IMR-90 (cell line): Measurements from ENCODE around the gene RAB9A. TPM values are rescaled to one million over a fixed set of nuclear protein-coding genes. Genes with fewer than 3 reads are reported as not detected.

Experiments
- ATAC-seq: fragments of 200-7000 bp; cut with Tn5 transposase; 2 replicates; pipeline ENCODE4 v1.9.1; 2020; ENCODE audit warnings: low read depth, mild to moderate bottlenecking, moderate library complexity
- BruUV-seq: library from RNA; stranded (reverse); fragments of 400-500 nt; replicated peaks from 2 replicates; lab custom pipeline; 2021; lab: Mats Ljungman, UMichigan
- CTCF ChIA-PET: fragments of 300-600 bp; formaldehyde crosslinking; extraction: SDS; loops from one replicate; lab custom pipeline; 2021; ENCODE audit warnings: antibody characterized with exemption; lab: Yijun Ruan, JAX
- POLR2A ChIA-PET: fragments of 300-600 bp; sonication (Branson Sonifier 250); formaldehyde crosslinking; loops from one replicate; lab custom pipeline; 2022; ENCODE audit warnings: antibody characterized with exemption; ENCODE audit not compliant: unreplicated experiment; lab: Charles Lee
- DNase-seq: peaks from one replicate; pipeline ENCODE4 v3.0.0; 2013
- H2AFZ ChIP-seq: replicated peaks from 2 replicates; pipeline ENCODE3; 2013; ENCODE audit warnings: low read length, mild to moderate bottlenecking; ENCODE audit not compliant: poor library complexity
- H2AK5ac ChIP-seq: 2 replicates; pipeline ENCODE4 v1.6.1; 2013; ENCODE audit warnings: low read depth, low read length, inconsistent platforms
- H2AK9ac ChIP-seq: replicated peaks from 2 replicates; pipeline ENCODE3; 2013; ENCODE audit warnings: mild to moderate bottlenecking, low read depth, low read length, moderate library complexity; ENCODE audit not compliant: poor library complexity
- H2BK120ac ChIP-seq: 2 replicates; pipeline ENCODE4 v1.6.1; 2013; ENCODE audit warnings: low read depth, low read length, inconsistent platforms
- H2BK15ac ChIP-seq: 3 replicates; pipeline ENCODE4 v1.6.1; 2013; ENCODE audit warnings: low read depth, low read length, inconsistent platforms
- H2BK20ac ChIP-seq: 2 replicates; pipeline ENCODE4 v1.6.1; 2013; ENCODE audit warnings: low read depth, mild to moderate bottlenecking, inconsistent platforms, low read length, moderate library complexity
- H2BK5ac ChIP-seq: 2 replicates; pipeline ENCODE4 v1.6.1; 2013; ENCODE audit warnings: mild to moderate bottlenecking, low read depth, low read length, inconsistent platforms; ENCODE audit not compliant: poor library complexity, severe bottlenecking
- H3K14ac ChIP-seq: replicated peaks from 2 replicates; pipeline ENCODE4 v1.6.1; 2013; ENCODE audit warnings: low read depth, low read length, inconsistent platforms
- H3K18ac ChIP-seq: 2 replicates; pipeline ENCODE4 v1.6.1; 2013; ENCODE audit warnings: low read depth, low read length, control low read depth
- H3K23ac ChIP-seq: 2 replicates; pipeline ENCODE4 v1.6.1; 2013; ENCODE audit warnings: low read depth, low read length, inconsistent platforms
- H3K27ac ChIP-seq: 2 replicates; pipeline ENCODE4 v1.5.1; 2013; ENCODE audit warnings: mild to moderate bottlenecking, control low read depth, low read length; ENCODE audit not compliant: insufficient read depth
- H3K27me3 ChIP-seq: 2 replicates; pipeline ENCODE4 v1.6.1; 2013; ENCODE audit warnings: low read length; ENCODE audit not compliant: control insufficient read depth, insufficient read depth
- H3K36me3 ChIP-seq: 2 replicates; pipeline ENCODE4 v1.6.1; 2013; ENCODE audit warnings: low read length, mixed read lengths; ENCODE audit not compliant: control insufficient read depth, insufficient read depth
- H3K4ac ChIP-seq: 2 replicates; pipeline ENCODE4 v1.6.1; 2013; ENCODE audit warnings: low read depth, low read length, inconsistent platforms
- H3K4me1 ChIP-seq: 2 replicates; pipeline ENCODE4 v1.6.1; 2013; ENCODE audit warnings: low read length, mixed read lengths; ENCODE audit not compliant: control insufficient read depth, insufficient read depth
- H3K4me2 ChIP-seq: 2 replicates; pipeline ENCODE4 v1.6.1; 2013; ENCODE audit warnings: low read depth, mild to moderate bottlenecking, control low read depth, low read length, moderate library complexity
- H3K4me3 ChIP-seq: 2 replicates; pipeline ENCODE4 v1.5.1; 2013; ENCODE audit warnings: low read depth, mild to moderate bottlenecking, control low read depth, low read length, moderate library complexity; ENCODE audit not compliant: insufficient read depth
- H3K56ac ChIP-seq: 2 replicates; pipeline ENCODE4 v1.6.1; 2013; ENCODE audit warnings: low read length, inconsistent platforms; ENCODE audit not compliant: insufficient read depth; ENCODE audit errors: extremely low read depth
- H3K79me1 ChIP-seq, 2 experiments: 2 replicates each; pipeline ENCODE4 v1.6.1; 2013; ENCODE audit warnings: low read length in 2 of 2, inconsistent platforms in 1 of 2, low read depth in 1 of 2
- H3K9ac ChIP-seq: 2 replicates; pipeline ENCODE4 v1.6.1; 2013; ENCODE audit warnings: low read depth, low read length, control low read depth
- H3K9me1 ChIP-seq: 2 replicates; pipeline ENCODE4 v1.6.1; 2013; ENCODE audit warnings: low read length, inconsistent platforms; ENCODE audit not compliant: insufficient read depth
- H3K9me3 ChIP-seq: 2 replicates; pipeline ENCODE4 v1.6.1; 2013; ENCODE audit warnings: low read length; ENCODE audit not compliant: control insufficient read depth, insufficient read depth
- H4K20me1 ChIP-seq: 2 replicates; pipeline ENCODE4 v1.6.1; 2013; ENCODE audit warnings: low read length, inconsistent platforms; ENCODE audit not compliant: insufficient read depth
- H4K5ac ChIP-seq: 2 replicates; pipeline ENCODE4 v1.6.1; 2013; ENCODE audit warnings: mild to moderate bottlenecking, low read depth, low read length, control low read depth
- H4K8ac ChIP-seq, 2 experiments: 2 replicates each; pipeline ENCODE4 v1.6.1; 2013; ENCODE audit warnings: low read depth in 2 of 2, low read length in 2 of 2, control low read depth in 1 of 2, inconsistent platforms in 1 of 2
- H4K91ac ChIP-seq: 2 replicates; pipeline ENCODE4 v1.6.1; 2013; ENCODE audit warnings: low read depth, low read length, inconsistent platforms; ENCODE audit not compliant: insufficient read depth
- BHLHE40 ChIP-seq: fragments of 150-350 bp; IDR thresholded peaks from 2 replicates; pipeline ENCODE4 v1.6.1; 2016; ENCODE audit warnings: mild to moderate bottlenecking, low read depth, low read length
- CEBPB ChIP-seq: IDR thresholded peaks from 2 replicates; pipeline ENCODE4 v1.6.1; 2012; ENCODE audit warnings: low read depth, low read length, improper control_type of control experiment
- CHD1 ChIP-seq: IDR thresholded peaks from 2 replicates; pipeline ENCODE4 v1.6.1; 2012; ENCODE audit warnings: low read depth, low read length, improper control_type of control experiment
- FOS ChIP-seq: fragments of 150-350 bp; IDR thresholded peaks from 2 replicates; pipeline ENCODE4 v1.6.1; 2016; ENCODE audit warnings: low read depth, low read length
- MAFK ChIP-seq: IDR thresholded peaks from 2 replicates; pipeline ENCODE4 v1.6.1; 2012; ENCODE audit warnings: low read depth, low read length, improper control_type of control experiment
- MAZ ChIP-seq: IDR thresholded peaks from 2 replicates; pipeline ENCODE4 v1.6.1; 2012; ENCODE audit warnings: low read depth, mild to moderate bottlenecking, low read length, improper control_type of control experiment, moderate library complexity, borderline replicate concordance
- MXI1 ChIP-seq: IDR thresholded peaks from 2 replicates; pipeline ENCODE4 v1.6.1; 2012; ENCODE audit warnings: low read depth, mild to moderate bottlenecking, low read length, moderate library complexity, borderline replicate concordance
- NFE2L2 ChIP-seq: fragments of 150-350 bp; IDR thresholded peaks from 2 replicates; pipeline ENCODE4 v1.6.1; 2016; ENCODE audit warnings: low read depth, mild to moderate bottlenecking, low read length
- POLR2A ChIP-seq: IDR thresholded peaks from 2 replicates; pipeline ENCODE4 v1.6.1; 2012; ENCODE audit warnings: mild to moderate bottlenecking, low read depth, low read length
- RAD21 ChIP-seq: IDR thresholded peaks from 2 replicates; pipeline ENCODE4 v1.6.1; 2012; ENCODE audit warnings: low read length, improper control_type of control experiment
- RCOR1 ChIP-seq: IDR thresholded peaks from 2 replicates; pipeline ENCODE4 v1.6.1; 2012; ENCODE audit warnings: mild to moderate bottlenecking, low read length, improper control_type of control experiment; ENCODE audit not compliant: insufficient replicate concordance
- RFX5 ChIP-seq: IDR thresholded peaks from 2 replicates; pipeline ENCODE4 v1.8.0; 2012; ENCODE audit warnings: low read depth, mild to moderate bottlenecking, low read length, moderate library complexity
- SMC3 ChIP-seq: fragments of 150-350 bp; IDR thresholded peaks from 2 replicates; pipeline ENCODE4 v1.6.1; 2016; ENCODE audit warnings: low read depth, mild to moderate bottlenecking, antibody characterized with exemption, low read length, moderate library complexity
- WGBS, 2 experiments: methylation state at CpG; one replicate each; pipeline versions ENCODE4 v1.1.5 to v1.1.7; 2013; ENCODE audit warnings: missing lambda C conversion rate in 2 of 2; ENCODE audit not compliant: insufficient read length in 1 of 2; ENCODE audit errors: extremely low coverage in 2 of 2; 5-methylcytosine and 5-hydroxymethylcytosine counted together
- dilution Hi-C: fragments of 300-500 bp; cut with HindIII; formaldehyde crosslinking; loops from one replicate; pipeline ENCODE4 v1.14.3; 2018; ENCODE audit warnings: low sequenced_read_pairs; ENCODE audit not compliant: unreplicated experiment
- in situ Hi-C: fragments of 300-500 bp; cut with MboI; formaldehyde crosslinking; loops from 3 replicates; pipeline ENCODE4 v1.14.3; 2019; ENCODE audit warnings: low sequenced_read_pairs, inconsistent platforms, mixed read lengths
- intact Hi-C: fragments of 100-400 bp; cut with micrococcal nuclease; formaldehyde crosslinking; loops from 2 replicates; pipeline ENCODE4 v1.10.0; 2022
- polyA plus RNA-seq, 3 experiments: library from polyadenylated mRNA; depleted of rRNA; stranded (reverse); fragments of >200 nt; gene quantifications; 2 replicates each; pipeline ENCODE4 v1.2.3, GENCODE V29; 2012; ENCODE audit warnings: low replicate concordance in 1 of 3
- total RNA-seq: library from RNA; depleted of rRNA; stranded (reverse); fragments of >200 nt; gene quantifications from 2 replicates; pipeline ENCODE4 v1.2.3, GENCODE V29; 2012
- TF ChIP-seq, protein P1 (sequence below): fragments of 150-350 bp; IDR thresholded peaks from 2 replicates; pipeline ENCODE4 v1.6.1; 2017; ENCODE audit warnings: mild to moderate bottlenecking, antibody characterized with exemption, low read length, low read depth
- TF ChIP-seq, protein P2 (sequence below): conservative IDR thresholded peaks from 2 replicates; pipeline ENCODE4 v1.5.1; 2012; ENCODE audit warnings: mild to moderate bottlenecking, low read depth, low read length, improper control_type of control experiment
- TF ChIP-seq, protein P3 (sequence below): fragments of 150-350 bp; IDR thresholded peaks from 2 replicates; pipeline ENCODE4 v1.6.1; 2016; ENCODE audit warnings: low read depth, mild to moderate bottlenecking, low read length, moderate library complexity, borderline replicate concordance

RAB9A gene
- total and polyA plus RNA-seq, 2 of the 4 experiments (the other 2 are of a cell fraction) = 15.8 to 22.3 TPM

DNA sequence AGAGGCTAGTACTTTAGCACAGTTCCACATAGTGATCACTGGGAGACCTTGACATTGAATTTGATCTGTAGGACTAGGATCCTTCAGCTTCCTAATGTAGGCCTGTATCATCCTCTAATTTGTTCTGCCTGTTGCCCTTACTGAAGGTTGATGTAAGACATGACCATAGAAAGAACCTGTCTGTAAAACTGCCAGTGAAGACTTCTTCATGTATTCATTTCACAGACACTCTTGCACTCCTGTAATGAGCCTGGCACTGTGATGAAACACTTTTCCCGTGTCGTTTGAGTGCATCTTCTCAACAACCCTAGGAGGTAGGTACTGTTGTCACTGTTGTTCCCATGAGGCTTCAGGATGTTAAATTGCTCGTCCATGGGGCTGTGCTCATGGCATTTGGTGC lies 14.7 kb downstream of the RAB9A start:
- Histone ChIP-seq H3K4me1 (peaks cover 7% of the 10 kb centered on the region), H2BK15ac (no peak overlapping the region), H3K9me3 (no peaks in the 10 kb centered on the region), H3K14ac (no peak overlapping the region), H3K9me1 (peaks cover 7% of the 10 kb centered on the region), H3K4me2 (no peak overlapping the region), H4K91ac (no peak overlapping the region), H3K23ac (no peak overlapping the region), H3K4ac (no peak overlapping the region), H3K18ac (no peak overlapping the region), H2AFZ (no peak overlapping the region), H4K8ac (no peak overlapping the region), H3K9ac (no peak overlapping the region), H2BK120ac (no peak overlapping the region), H4K20me1 (peaks cover 47% of the 10 kb centered on the region), H3K4me3 (no peak overlapping the region), H3K79me1 (peaks cover 17 to 42% of the 10 kb centered on the region in 2 experiments), H3K27me3 (no peaks in the 10 kb centered on the region), H2AK9ac (no peak overlapping the region), H3K36me3 (peaks cover 15% of the 10 kb centered on the region; the same call in 1 of the 2 replicates), H2AK5ac (no peak overlapping the region), H3K27ac (no peak overlapping the region), H3K56ac (no peak overlapping the region), H4K5ac (no peak overlapping the region), H2BK5ac (no peak overlapping the region), H2BK20ac (no peak overlapping the region)
- ChIA-PET CTCF (interaction anchor here (0.6 kb wide), 1 partner anchor 332 kb away, joined by 3 read pairs; no protein-coding TSS in a partner anchor), POLR2A (no interaction called here)
- DNase-seq (no peak), ATAC-seq (no peak)
- intact Hi-C loops = no loop called here
- no peak for TF ChIP-seq BHLHE40
- TF ChIP-seq RFX5 = no peak
- no peak for TF ChIP-seq NFE2L2
- no peak for TF ChIP-seq FOS
- TF ChIP-seq RAD21 = no peak
- TF ChIP-seq MAZ = no peak
- TF ChIP-seq RCOR1 = no peak
- no peak for TF ChIP-seq CEBPB
- TF ChIP-seq MAFK = no peak
- TF ChIP-seq MXI1 = no peak
- TF ChIP-seq, protein P1, sequence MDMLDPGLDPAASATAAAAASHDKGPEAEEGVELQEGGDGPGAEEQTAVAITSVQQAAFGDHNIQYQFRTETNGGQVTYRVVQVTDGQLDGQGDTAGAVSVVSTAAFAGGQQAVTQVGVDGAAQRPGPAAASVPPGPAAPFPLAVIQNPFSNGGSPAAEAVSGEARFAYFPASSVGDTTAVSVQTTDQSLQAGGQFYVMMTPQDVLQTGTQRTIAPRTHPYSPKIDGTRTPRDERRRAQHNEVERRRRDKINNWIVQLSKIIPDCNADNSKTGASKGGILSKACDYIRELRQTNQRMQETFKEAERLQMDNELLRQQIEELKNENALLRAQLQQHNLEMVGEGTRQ = no peak
- TF ChIP-seq, protein P2, sequence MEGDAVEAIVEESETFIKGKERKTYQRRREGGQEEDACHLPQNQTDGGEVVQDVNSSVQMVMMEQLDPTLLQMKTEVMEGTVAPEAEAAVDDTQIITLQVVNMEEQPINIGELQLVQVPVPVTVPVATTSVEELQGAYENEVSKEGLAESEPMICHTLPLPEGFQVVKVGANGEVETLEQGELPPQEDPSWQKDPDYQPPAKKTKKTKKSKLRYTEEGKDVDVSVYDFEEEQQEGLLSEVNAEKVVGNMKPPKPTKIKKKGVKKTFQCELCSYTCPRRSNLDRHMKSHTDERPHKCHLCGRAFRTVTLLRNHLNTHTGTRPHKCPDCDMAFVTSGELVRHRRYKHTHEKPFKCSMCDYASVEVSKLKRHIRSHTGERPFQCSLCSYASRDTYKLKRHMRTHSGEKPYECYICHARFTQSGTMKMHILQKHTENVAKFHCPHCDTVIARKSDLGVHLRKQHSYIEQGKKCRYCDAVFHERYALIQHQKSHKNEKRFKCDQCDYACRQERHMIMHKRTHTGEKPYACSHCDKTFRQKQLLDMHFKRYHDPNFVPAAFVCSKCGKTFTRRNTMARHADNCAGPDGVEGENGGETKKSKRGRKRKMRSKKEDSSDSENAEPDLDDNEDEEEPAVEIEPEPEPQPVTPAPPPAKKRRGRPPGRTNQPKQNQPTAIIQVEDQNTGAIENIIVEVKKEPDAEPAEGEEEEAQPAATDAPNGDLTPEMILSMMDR = no peak
- TF ChIP-seq SMC3 = no peak
- TF ChIP-seq, protein P3, sequence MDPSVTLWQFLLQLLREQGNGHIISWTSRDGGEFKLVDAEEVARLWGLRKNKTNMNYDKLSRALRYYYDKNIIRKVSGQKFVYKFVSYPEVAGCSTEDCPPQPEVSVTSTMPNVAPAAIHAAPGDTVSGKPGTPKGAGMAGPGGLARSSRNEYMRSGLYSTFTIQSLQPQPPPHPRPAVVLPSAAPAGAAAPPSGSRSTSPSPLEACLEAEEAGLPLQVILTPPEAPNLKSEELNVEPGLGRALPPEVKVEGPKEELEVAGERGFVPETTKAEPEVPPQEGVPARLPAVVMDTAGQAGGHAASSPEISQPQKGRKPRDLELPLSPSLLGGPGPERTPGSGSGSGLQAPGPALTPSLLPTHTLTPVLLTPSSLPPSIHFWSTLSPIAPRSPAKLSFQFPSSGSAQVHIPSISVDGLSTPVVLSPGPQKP = no peak
- no peak for TF ChIP-seq CHD1
- TF ChIP-seq POLR2A = no peak
- no TSS peak for BruUV-seq
- WGBS, 2 experiments = no CpG with 5 or more reads among the region's 3 CpGs
- dilution Hi-C loops = no loop called here
- in situ Hi-C loops = no loop called here
